Measurements from ENCODE around the gene WDR7.

The WDR7 gene

DNA sequence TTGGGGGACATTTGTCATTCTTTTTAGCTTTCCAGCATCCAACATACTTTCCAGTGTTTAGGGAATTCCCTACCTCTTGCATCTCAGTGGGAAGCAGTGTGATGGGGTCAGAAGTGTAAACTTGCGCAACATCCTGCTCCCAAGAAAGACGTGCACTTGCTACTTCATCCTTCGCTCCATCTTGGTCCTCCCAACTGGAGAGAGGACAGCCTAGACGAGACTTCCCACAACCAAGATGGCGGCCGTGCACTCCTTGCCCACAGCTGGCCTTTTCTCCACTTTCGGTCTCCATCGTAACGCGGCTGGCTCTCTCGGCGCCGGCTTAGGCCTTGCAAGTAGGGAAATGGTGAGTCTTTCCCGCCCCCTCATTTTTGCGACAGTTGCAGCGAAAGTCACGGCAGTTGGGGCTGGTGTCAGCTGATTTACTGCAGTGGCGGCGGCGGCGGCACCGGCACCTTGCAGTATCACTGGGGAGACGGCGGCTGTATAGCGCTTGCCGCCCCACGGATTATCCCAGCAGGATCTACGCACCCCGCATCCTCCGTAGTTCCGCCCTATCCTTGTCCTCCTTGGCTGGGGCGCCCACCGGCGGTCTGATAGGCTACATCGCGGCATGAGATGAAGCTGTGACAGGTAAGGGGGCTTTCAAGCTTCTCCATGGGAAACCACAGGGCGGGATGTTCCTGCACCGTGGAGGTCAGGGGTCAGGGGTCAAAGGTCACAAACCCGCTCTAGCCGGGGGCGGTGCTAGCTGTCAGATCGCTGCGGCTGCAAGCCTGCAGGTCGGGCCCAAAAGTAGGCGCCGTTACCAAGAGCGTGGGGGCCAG is at the start of gene WDR7:
TSS of gene WDR7 (plus strand) at position 416 of the 827 bp plus-strand sequence. CDS start 21,157 bp downstream, outside the sequence.
- Histone ChIP-seq H3K4me1 (ENCODE audit: insufficient read depth, low read length) (peaks cover 15% of the 10 kb centered on the region), H3K27me3 (ENCODE audit: control insufficient read depth in 1 of 2, insufficient read depth in 2 of 2, low read length in 2 of 2) (no peaks in the 10 kb centered on the region), H3K9me3 (ENCODE audit: low read length) (no peaks in the 10 kb centered on the region), H3K4me3 (ENCODE audit: low read depth in 1 of 2, low read length in 2 of 2) (peak within 1 kb of the TSS; percentile 81 to 95), H3K9ac (ENCODE audit: low read length) (peak within 1 kb of the TSS; percentile 75), H3K36me3 (ENCODE audit: insufficient read depth, low read length) (no peaks in the 10 kb centered on the region), H3K27ac (ENCODE audit: low read depth, low read length) (peak within 1 kb of the TSS; percentile 97)

DNA sequence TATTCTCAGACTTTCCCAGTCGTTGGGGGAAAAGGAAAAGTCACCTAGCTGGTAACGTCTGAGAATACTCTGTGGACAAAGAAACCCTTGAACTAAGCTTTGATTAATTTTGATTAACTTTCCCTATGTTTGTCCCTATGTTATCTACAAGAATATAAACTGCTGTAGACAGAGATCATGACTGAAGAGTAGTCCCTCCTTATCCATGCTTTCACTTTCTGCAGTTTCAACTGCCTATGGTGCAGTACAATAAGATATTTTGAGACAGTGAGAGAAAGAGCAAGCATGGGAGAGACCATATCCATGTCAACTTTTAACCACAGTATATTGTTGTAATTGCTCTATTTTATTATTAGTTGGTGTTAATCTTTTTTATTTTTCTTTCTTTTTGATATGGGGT is 44.5 kb upstream of the WDR7 start:
- H3K36me3 ChIP-seq (ENCODE audit: insufficient read depth, low read length), result peaks cover 23% of the 10 kb centered on the region
- H3K9me3 ChIP-seq (ENCODE audit: low read length), result no peaks in the 10 kb centered on the region
- H3K27ac ChIP-seq (ENCODE audit: low read depth, low read length), result no peak overlapping the region
- no peak overlapping the region for H3K4me3 ChIP-seq (ENCODE audit: low read depth in 1 of 2, low read length in 2 of 2)
- no peaks in the 10 kb centered on the region for H3K27me3 ChIP-seq (ENCODE audit: control insufficient read depth in 1 of 2, insufficient read depth in 2 of 2, low read length in 2 of 2)
- H3K9ac ChIP-seq (ENCODE audit: low read length), result no peak overlapping the region
- H3K4me1 ChIP-seq (ENCODE audit: insufficient read depth, low read length), result no peaks in the 10 kb centered on the region

DNA sequence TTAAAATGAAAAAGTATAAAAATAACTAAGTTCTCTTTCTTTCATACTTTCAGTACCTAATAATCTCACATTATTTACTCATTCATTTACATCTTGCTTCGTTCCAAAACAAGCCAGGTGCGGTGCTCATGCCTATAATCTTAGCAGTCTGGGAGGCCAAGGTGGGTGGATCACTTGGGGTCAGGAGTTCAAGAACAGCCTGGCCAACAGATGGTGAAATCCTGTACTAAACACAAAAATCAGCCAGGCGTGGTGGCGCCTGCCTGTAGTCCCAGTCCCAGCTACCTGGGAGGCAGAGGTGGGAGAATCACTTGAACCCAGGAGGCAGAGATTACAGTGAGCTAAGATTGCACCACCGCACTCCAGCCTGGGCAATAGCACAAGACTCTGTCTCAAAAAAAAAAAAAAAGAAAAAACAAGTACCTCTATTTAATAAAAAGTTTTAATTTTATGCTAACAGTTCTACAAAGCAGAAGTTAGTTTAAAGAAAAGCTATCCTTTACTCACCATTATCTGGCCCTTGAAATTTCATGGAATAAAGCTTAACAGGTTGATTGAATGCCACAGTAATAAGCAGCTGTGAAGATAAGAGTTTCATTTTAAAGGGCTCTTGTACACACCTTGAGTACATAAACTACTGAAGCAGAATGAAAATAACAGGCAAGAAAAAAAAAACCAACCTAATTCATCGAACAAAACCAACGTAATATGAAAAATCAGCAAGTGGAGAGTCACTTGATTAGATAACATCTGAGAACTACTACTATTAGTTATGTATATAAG is 35.2 kb upstream of the WDR7 start:
- H3K4me1 ChIP-seq (ENCODE audit: insufficient read depth, low read length), result no peaks in the 10 kb centered on the region
- no peak overlapping the region for H3K9ac ChIP-seq (ENCODE audit: low read length)
- H3K36me3 ChIP-seq (ENCODE audit: insufficient read depth, low read length), result peaks cover 50% of the 10 kb centered on the region
- no peak overlapping the region for H3K27ac ChIP-seq (ENCODE audit: low read depth, low read length)
- H3K9me3 ChIP-seq (ENCODE audit: low read length), result no peaks in the 10 kb centered on the region
- H3K4me3 ChIP-seq (ENCODE audit: low read depth in 1 of 2, low read length in 2 of 2), result no peak overlapping the region
- H3K27me3 ChIP-seq (ENCODE audit: control insufficient read depth in 1 of 2, insufficient read depth in 2 of 2, low read length in 2 of 2), result no peaks in the 10 kb centered on the region

DNA sequence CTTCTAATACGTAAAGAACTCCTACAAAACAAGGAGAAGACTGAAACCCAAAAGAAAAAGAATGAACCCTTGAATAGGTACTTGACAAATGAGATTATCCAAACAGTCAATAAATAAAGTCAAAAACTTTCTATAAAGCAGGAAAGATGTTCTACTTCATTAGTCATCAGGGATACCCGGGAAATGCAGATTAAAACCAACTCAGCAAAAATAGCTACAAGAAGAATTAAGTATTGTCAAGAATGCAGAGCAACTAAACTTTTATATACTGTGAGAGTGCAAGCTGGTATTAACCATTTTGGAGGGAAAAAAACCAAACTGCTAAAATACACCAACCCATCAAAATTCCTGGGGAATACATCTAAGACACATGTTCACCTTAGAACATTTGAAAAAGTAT is 23.2 kb upstream of the WDR7 start:
- peaks cover 8% of the 10 kb centered on the region for H3K4me1 ChIP-seq (ENCODE audit: insufficient read depth, low read length)
- H3K27me3 ChIP-seq (ENCODE audit: control insufficient read depth in 1 of 2, insufficient read depth in 2 of 2, low read length in 2 of 2), result no peaks in the 10 kb centered on the region
- no peak overlapping the region for H3K9ac ChIP-seq (ENCODE audit: low read length)
- H3K36me3 ChIP-seq (ENCODE audit: insufficient read depth, low read length), result peaks cover 10% of the 10 kb centered on the region
- H3K9me3 ChIP-seq (ENCODE audit: low read length), result no peaks in the 10 kb centered on the region
- no peak overlapping the region for H3K27ac ChIP-seq (ENCODE audit: low read depth, low read length)
- H3K4me3 ChIP-seq (ENCODE audit: low read depth in 1 of 2, low read length in 2 of 2), result no peak overlapping the region

DNA sequence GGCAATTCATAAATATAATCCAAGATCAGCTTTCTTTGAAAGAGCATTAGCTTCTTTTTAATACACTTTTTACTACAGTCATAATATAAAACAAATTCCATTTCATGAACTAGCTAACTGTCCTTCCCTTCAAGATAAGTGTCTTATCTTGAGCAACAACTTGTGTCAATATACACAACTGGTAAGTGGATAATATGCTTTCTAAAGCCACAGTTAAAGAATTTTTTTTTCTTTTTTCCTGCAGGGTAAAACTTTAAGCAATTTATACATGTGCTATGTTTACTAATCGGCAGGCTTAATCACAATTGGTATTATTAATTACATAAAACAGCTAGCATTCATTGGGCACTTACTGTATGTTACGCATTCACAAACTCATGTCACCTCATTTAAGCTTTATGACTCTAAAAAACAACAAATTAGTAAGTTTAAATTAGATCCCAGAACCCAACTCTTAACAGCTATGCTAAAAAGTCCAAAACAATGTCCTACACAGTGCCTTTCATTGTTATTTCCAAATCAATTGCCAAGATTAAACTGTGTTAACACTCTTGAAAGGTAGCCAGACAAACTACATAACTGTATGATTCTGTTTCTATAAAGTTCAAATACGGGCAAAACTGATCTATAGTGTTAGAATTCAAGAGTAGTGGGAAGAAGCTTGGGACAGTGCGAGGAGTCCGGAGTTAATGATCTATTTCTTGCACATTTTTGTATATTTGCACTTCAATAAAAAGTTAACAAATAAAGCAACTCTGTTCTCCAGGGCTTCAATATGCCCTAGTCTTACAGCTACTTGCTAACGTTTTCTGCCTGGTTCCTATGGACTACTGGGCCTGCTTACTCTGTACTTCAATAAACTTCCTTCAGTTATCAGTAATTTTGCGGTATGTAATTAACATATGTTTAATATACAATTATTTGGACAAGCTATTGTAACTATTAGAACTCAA is 18.8 kb upstream of the WDR7 start:
- Histone ChIP-seq H3K27ac (ENCODE audit: low read depth, low read length) (no peak overlapping the region), H3K9me3 (ENCODE audit: low read length) (no peaks in the 10 kb centered on the region), H3K4me3 (ENCODE audit: low read depth in 1 of 2, low read length in 2 of 2) (no peak overlapping the region), H3K27me3 (ENCODE audit: control insufficient read depth in 1 of 2, insufficient read depth in 2 of 2, low read length in 2 of 2) (no peaks in the 10 kb centered on the region), H3K36me3 (ENCODE audit: insufficient read depth, low read length) (peaks cover 6% of the 10 kb centered on the region), H3K9ac (ENCODE audit: low read length) (no peak overlapping the region), H3K4me1 (ENCODE audit: insufficient read depth, low read length) (peaks cover 26% of the 10 kb centered on the region)

DNA sequence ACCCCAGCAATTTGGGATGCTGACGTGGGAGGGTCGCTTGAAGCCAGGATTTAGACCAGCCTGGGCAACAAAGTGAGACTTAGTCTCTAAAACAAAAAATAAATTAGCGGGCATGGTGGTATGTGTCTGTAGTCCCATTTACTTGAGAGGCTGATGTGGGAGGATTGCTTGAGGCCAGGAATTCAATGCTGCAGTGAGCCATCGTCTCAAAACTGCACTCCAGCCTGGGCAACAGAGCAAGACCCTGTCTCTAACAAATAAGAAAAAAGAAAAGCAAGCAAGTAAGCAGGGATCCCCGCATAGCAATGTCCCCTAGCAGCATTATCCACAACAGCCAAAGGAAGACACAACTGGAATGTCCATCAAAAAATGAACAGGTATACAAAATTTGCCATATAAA is 16.2 kb upstream of the WDR7 start:
- Histone ChIP-seq H3K27me3 (ENCODE audit: control insufficient read depth in 1 of 2, insufficient read depth in 2 of 2, low read length in 2 of 2) (no peaks in the 10 kb centered on the region), H3K27ac (ENCODE audit: low read depth, low read length) (no peak overlapping the region), H3K4me3 (ENCODE audit: low read depth in 1 of 2, low read length in 2 of 2) (no peak overlapping the region), H3K9me3 (ENCODE audit: low read length) (no peaks in the 10 kb centered on the region), H3K36me3 (ENCODE audit: insufficient read depth, low read length) (peaks cover 6% of the 10 kb centered on the region), H3K9ac (ENCODE audit: low read length) (no peak overlapping the region), H3K4me1 (ENCODE audit: insufficient read depth, low read length) (peaks cover 26% of the 10 kb centered on the region)

DNA sequence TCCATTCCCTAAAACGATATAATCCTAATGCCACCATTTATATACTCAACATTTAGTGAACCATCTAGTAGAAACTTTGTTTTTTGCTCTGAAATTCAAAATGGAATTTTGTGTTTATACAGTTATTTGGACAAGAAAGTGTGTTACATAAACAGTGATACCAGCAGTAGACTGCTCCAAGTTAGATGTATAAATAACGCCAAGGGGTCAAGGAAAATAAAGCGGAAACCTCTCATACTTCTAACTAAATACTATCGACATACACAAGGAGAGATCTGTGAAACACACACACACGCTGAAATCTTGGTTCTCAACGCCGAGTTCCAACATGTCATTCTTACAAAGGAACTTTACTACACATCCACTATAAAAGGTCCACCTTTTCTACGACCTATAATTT is 14.0 kb upstream of the WDR7 start:
- Histone ChIP-seq H3K36me3 (ENCODE audit: insufficient read depth, low read length) (peaks cover 6% of the 10 kb centered on the region), H3K4me1 (ENCODE audit: insufficient read depth, low read length) (peaks cover 22% of the 10 kb centered on the region), H3K9ac (ENCODE audit: low read length) (peak overlapping the region; percentile 94), H3K27me3 (ENCODE audit: control insufficient read depth in 1 of 2, insufficient read depth in 2 of 2, low read length in 2 of 2) (no peaks in the 10 kb centered on the region), H3K4me3 (ENCODE audit: low read depth in 1 of 2, low read length in 2 of 2) (peak overlapping the region; percentile 70 to 97), H3K9me3 (ENCODE audit: low read length) (no peaks in the 10 kb centered on the region), H3K27ac (ENCODE audit: low read depth, low read length) (peak overlapping the region; percentile 98)

DNA sequence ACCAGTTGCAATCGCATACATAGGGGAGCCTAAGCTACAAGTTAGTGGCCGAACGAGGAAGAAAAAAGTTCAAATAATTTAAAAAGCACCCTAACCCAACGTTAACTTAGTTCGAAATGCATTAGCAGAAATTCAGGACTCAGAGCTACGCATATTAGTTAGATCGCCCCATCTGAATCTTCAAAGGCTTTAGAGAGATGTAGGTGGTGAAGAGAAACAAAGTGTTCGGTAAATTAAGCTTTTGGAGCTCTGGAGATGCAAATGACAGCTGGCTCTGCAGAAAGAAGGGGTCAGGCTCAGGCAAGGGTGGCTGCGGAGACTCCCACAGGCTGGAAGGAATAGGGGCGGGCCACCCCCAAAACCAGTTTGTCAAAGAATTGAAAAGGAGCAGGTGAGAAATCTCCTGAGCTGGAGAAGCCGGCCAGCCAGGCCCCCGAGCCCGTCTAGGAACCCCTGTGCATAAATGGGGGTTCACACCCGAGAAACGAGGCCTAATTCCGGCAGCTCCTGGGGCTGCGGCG is 13.4 kb upstream of the WDR7 start:
- Histone ChIP-seq H3K27me3 (ENCODE audit: control insufficient read depth in 1 of 2, insufficient read depth in 2 of 2, low read length in 2 of 2) (no peaks in the 10 kb centered on the region), H3K4me1 (ENCODE audit: insufficient read depth, low read length) (peaks cover 19% of the 10 kb centered on the region), H3K9ac (ENCODE audit: low read length) (peak overlapping the region; percentile 94), H3K4me3 (ENCODE audit: low read depth in 1 of 2, low read length in 2 of 2) (peak overlapping the region; percentile 70 to 97), H3K9me3 (ENCODE audit: low read length) (no peaks in the 10 kb centered on the region), H3K36me3 (ENCODE audit: insufficient read depth, low read length) (peaks cover 2% of the 10 kb centered on the region), H3K27ac (ENCODE audit: low read depth, low read length) (peak overlapping the region; percentile 98)

DNA sequence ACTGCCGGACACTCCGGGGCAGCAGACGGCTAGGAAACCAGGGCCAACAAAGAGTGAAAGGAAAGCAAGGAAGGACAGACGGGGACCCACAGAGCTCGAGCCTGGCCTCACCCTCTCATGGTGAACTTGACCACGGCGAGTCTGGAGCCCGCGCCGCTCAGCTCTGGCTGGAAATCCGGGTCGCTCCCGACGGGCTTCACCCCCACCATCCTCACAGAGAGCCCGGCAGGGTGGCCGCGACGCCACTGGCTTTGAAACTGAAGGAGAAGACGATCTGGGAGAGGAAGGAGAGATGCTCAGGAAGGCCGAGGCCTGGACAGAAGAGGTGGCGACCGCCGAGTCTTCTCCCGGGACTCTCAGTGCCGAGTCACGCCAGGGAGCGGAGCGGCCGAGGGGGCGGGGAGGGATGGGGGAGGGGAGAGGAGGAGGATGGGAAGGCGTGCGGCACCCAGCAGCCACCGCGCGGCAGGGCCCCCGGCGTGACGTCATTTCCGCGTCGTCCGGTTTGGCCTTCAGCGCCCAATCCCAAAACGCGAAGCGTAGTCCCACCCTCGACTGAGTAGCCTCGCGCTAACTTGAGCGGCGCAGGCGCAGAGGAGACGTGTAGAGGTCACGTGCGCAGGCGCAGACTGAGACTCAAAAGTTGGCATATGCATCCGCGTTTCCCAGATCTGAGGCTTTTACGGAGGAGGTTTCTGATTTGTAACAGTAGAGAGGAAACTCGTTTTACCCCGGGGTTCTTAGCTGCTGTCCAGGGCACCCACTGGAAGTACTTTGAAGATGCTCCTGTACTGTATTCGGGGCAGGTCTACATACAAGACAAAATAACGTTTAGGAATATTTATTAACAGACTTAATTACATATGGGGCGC is 12.7 kb upstream of the WDR7 start, which contains the start of gene TXNL1:
TSS of gene TXNL1 (minus strand) at position 361 of the 872 bp plus-strand sequence. CDS start at position 209, 152 bp downstream.
- Histone ChIP-seq H3K27me3 (ENCODE audit: control insufficient read depth in 1 of 2, insufficient read depth in 2 of 2, low read length in 2 of 2) (no peaks in the 10 kb centered on the region), H3K9ac (ENCODE audit: low read length) (peak within 1 kb of the TSS; percentile 94), H3K36me3 (ENCODE audit: insufficient read depth, low read length) (no peaks in the 10 kb centered on the region), H3K4me3 (ENCODE audit: low read depth in 1 of 2, low read length in 2 of 2) (peak within 1 kb of the TSS; percentile 70 to 97), H3K4me1 (ENCODE audit: insufficient read depth, low read length) (peaks cover 19% of the 10 kb centered on the region), H3K9me3 (ENCODE audit: low read length) (no peaks in the 10 kb centered on the region), H3K27ac (ENCODE audit: low read depth, low read length) (peak within 1 kb of the TSS; percentile 98)

DNA sequence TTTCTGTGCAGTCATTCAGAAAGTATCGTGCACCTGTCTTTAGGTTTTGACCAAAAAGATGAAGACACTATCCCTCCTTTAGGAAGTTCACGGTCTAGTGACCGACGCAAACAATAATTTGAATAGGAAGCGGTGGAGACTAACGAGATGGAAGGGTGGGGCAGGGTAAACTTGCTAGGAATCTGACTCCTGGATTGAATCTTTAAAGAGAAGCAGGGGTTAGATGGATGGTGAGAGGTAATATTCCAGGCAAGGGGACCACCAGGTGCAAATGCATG is 12.1 kb upstream of the WDR7 start:
- H3K4me1 ChIP-seq (ENCODE audit: insufficient read depth, low read length), result peaks cover 19% of the 10 kb centered on the region
- peak overlapping the region; percentile 36 for H3K9ac ChIP-seq (ENCODE audit: low read length)
- no peaks in the 10 kb centered on the region for H3K27me3 ChIP-seq (ENCODE audit: control insufficient read depth in 1 of 2, insufficient read depth in 2 of 2, low read length in 2 of 2)
- peak overlapping the region; percentile 30 to 47 for H3K4me3 ChIP-seq (ENCODE audit: low read depth in 1 of 2, low read length in 2 of 2)
- H3K27ac ChIP-seq (ENCODE audit: low read depth, low read length), result peak overlapping the region; percentile 87
- no peaks in the 10 kb centered on the region for H3K9me3 ChIP-seq (ENCODE audit: low read length)
- no peaks in the 10 kb centered on the region for H3K36me3 ChIP-seq (ENCODE audit: insufficient read depth, low read length)

All from muscle layer of colon (tissue), 2 donors.